Cardiac fibroblast (primary cell): Measurements from ENCODE around the gene FBLN5.

Experiments used
- DNase-seq, 2 donors: peaks; one replicate each; pipeline versions ENCODE4 v3.0.0 to v3.0.0-alpha.2; 2010; ENCODE audit warnings: low read depth in 2 of 2
- H3K4me3 ChIP-seq, 2 donors: replicated peaks in 1 of 2; 1 replicate in 1 of 2; 2 replicates in 1 of 2; pipeline ENCODE4 v1.5.1; 2011; ENCODE audit warnings: low read depth in 2 of 2, low read length in 2 of 2, mild to moderate bottlenecking in 2 of 2, moderate library complexity in 1 of 2
- CTCF ChIP-seq: IDR thresholded peaks from one replicate; pipeline ENCODE4 v1.5.1; 2011; ENCODE audit warnings: low read depth, mild to moderate bottlenecking, low read length, inconsistent platforms

The FBLN5 gene

GRCh38 chr14:91934554-91935285 lies 12.8 kb downstream of the FBLN5 start:
- no peak overlapping the region for H3K4me3 ChIP-seq
- TF ChIP-seq CTCF = no peak
- no peak for DNase-seq

- no peak for TF ChIP-seq CTCF
- DNase-seq = no peak
- no peak overlapping the region for H3K4me3 ChIP-seq
Observed at GRCh38 chr14:91931478-91932088, 15.9 kb downstream of the FBLN5 start.

- DNase-seq = peak; percentile 43 to 81
Observed at GRCh38 chr14:91929700-91930099, 17.8 kb downstream of the FBLN5 start.

GRCh38 chr14:91927800-91928199 lies 19.7 kb downstream of the FBLN5 start:
- DNase-seq = peak in 1 of 2 donors; percentile 46
- TF ChIP-seq CTCF = no peak
- H3K4me3 ChIP-seq = no peak overlapping the region

More at GRCh38 chr14:91929700-91930099, 17.8 kb downstream of the FBLN5 start:
- no peak for TF ChIP-seq CTCF
- no peak overlapping the region for H3K4me3 ChIP-seq

GRCh38 chr14:91927191-91927590 lies 20.3 kb downstream of the FBLN5 start:
- DNase-seq = peak; percentile 22 to 53
- no peak overlapping the region for H3K4me3 ChIP-seq
- no peak for TF ChIP-seq CTCF

- TF ChIP-seq CTCF = no peak
- no peak overlapping the region for H3K4me3 ChIP-seq
- no peak for DNase-seq
Observed at GRCh38 chr14:91926131-91926890, 21.2 kb downstream of the FBLN5 start.
